MM.1S (cell line): ENCODE data around the gene XBP1.

Experiments
- DNase-seq: peaks from one replicate; pipeline ENCODE4 v3.0.0-alpha.2; 2015
- H2AFZ ChIP-seq: fragments of 300-600 bp; sonication (generic); 2 replicates; pipeline ENCODE4 v1.6.0; 2016; ENCODE audit warnings: antibody characterized with exemption, low read length
- H3F3A ChIP-seq: fragments of 300-600 bp; sonication (generic); 2 replicates; pipeline ENCODE4 v1.6.1; 2016; ENCODE audit warnings: mild to moderate bottlenecking, antibody characterized with exemption, low read length, moderate library complexity, mixed read lengths; ENCODE audit not compliant: insufficient read depth
- H3K27ac ChIP-seq: fragments of 300-600 bp; sonication (generic); 2 replicates; pipeline ENCODE4 v1.5.1; 2016; ENCODE audit warnings: mild to moderate bottlenecking, low read length
- H3K27me3 ChIP-seq: fragments of 300-600 bp; sonication (generic); replicated peaks from 2 replicates; pipeline ENCODE4 v1.6.0; 2016; ENCODE audit warnings: low read length; ENCODE audit not compliant: insufficient read depth
- H3K36me3 ChIP-seq: fragments of 300-600 bp; sonication (generic); replicated peaks from 2 replicates; pipeline ENCODE4 v1.6.1; 2016; ENCODE audit warnings: mild to moderate bottlenecking, low read length, mixed read lengths; ENCODE audit not compliant: insufficient read depth
- H3K4me1 ChIP-seq: fragments of 300-600 bp; sonication (generic); 2 replicates; pipeline ENCODE4 v1.6.1; 2016; ENCODE audit warnings: low read length, mixed read lengths
- H3K4me2 ChIP-seq: fragments of 300-600 bp; sonication (generic); 2 replicates; pipeline ENCODE4 v1.6.0; 2016; ENCODE audit warnings: low read depth, low read length
- H3K4me3 ChIP-seq: fragments of 300-600 bp; sonication (generic); 2 replicates; pipeline ENCODE4 v1.5.1; 2016; ENCODE audit warnings: low read length, mixed read lengths
- H3K79me2 ChIP-seq: fragments of 300-600 bp; sonication (generic); 2 replicates; pipeline ENCODE4 v1.6.1; 2016; ENCODE audit warnings: mixed run types, low read length, mixed read lengths
- H3K9ac ChIP-seq: fragments of 300-600 bp; sonication (generic); 2 replicates; pipeline ENCODE4 v1.6.1; 2016; ENCODE audit warnings: low read length, mixed read lengths
- H3K9me2 ChIP-seq: fragments of 300-600 bp; sonication (generic); replicated peaks from 2 replicates; pipeline ENCODE4 v1.6.1; 2016; ENCODE audit warnings: mild to moderate bottlenecking, low read length, mixed read lengths; ENCODE audit not compliant: insufficient read depth
- H3K9me3 ChIP-seq: fragments of 300-600 bp; sonication (generic); replicated peaks from 2 replicates; pipeline ENCODE4 v1.6.1; 2016; ENCODE audit warnings: mild to moderate bottlenecking, low read length, mixed read lengths; ENCODE audit not compliant: insufficient read depth
- H4K20me1 ChIP-seq: fragments of 300-600 bp; sonication (generic); 2 replicates; pipeline ENCODE4 v1.6.1; 2016; ENCODE audit warnings: mild to moderate bottlenecking, low read length, moderate library complexity, mixed read lengths; ENCODE audit not compliant: insufficient read depth
- CTCF ChIP-seq: fragments of 300-600 bp; sonication (generic); IDR thresholded peaks from 2 replicates; pipeline ENCODE4 v1.5.1; 2016; ENCODE audit warnings: antibody characterized with exemption, low read length, mixed read lengths
- EZH2 ChIP-seq: fragments of 300-600 bp; sonication (generic); optimal IDR thresholded peaks from 2 replicates; pipeline ENCODE3; 2017; ENCODE audit warnings: low read depth, mild to moderate bottlenecking, antibody characterized with exemption, low read length, mixed read lengths
- EZH2phosphoT487 ChIP-seq: fragments of 300-600 bp; sonication (generic); IDR thresholded peaks from 2 replicates; pipeline ENCODE4 v1.6.1; 2018; ENCODE audit warnings: antibody characterized with exemption, low read length

XBP1 gene

GRCh38 chr22:28772633-28773460 is 27.5 kb downstream of the XBP1 start, which contains the start of gene CCDC117:
TSS of gene CCDC117 (plus strand) at chr22:28772695. CDS start at chr22:28772850, 155 bp downstream.
- peak within 1 kb of the TSS; percentile 85 for H3K4me3 ChIP-seq
- DNase-seq: peak; percentile 95
- H3K9ac ChIP-seq: peak within 1 kb of the TSS; percentile 76
- no peaks in the 10 kb centered on the region for H3K9me3 ChIP-seq
- peak within 1 kb of the TSS; percentile 51 for H3K4me2 ChIP-seq
- H3K27ac ChIP-seq: peak within 1 kb of the TSS; percentile 65
- H3F3A ChIP-seq: peaks cover 15% of the 10 kb centered on the region
- no peaks in the 10 kb centered on the region for H4K20me1 ChIP-seq
- TF ChIP-seq CTCF: peak; percentile 2; the same call in 1 of the 2 replicates
- TF ChIP-seq EZH2phosphoT487: no peak
- H3K27me3 ChIP-seq: no peaks in the 10 kb centered on the region
- H3K36me3 ChIP-seq: peaks cover 5% of the 10 kb centered on the region; the same call in 1 of the 2 replicates
- H3K4me1 ChIP-seq: no peaks in the 10 kb centered on the region
- H2AFZ ChIP-seq: peak within 1 kb of the TSS; percentile 87
- H3K79me2 ChIP-seq: peaks cover 49% of the 10 kb centered on the region
- H3K9me2 ChIP-seq: no peaks in the 10 kb centered on the region

- Histone ChIP-seq H4K20me1 (no peaks in the 10 kb centered on the region), H3K79me2 (peaks cover 33% of the 10 kb centered on the region), H2AFZ (no peak overlapping the region), H3K4me1 (no peaks in the 10 kb centered on the region), H3F3A (peaks cover 15% of the 10 kb centered on the region), H3K9me3 (no peaks in the 10 kb centered on the region), H3K36me3 (peaks cover 5% of the 10 kb centered on the region; the same call in 1 of the 2 replicates), H3K9me2 (no peaks in the 10 kb centered on the region), H3K27ac (no peak overlapping the region), H3K4me3 (no peak overlapping the region), H3K4me2 (no peak overlapping the region), H3K27me3 (no peaks in the 10 kb centered on the region), H3K9ac (no peak overlapping the region)
- DNase-seq: no peak
- TF ChIP-seq CTCF: no peak
- TF ChIP-seq EZH2phosphoT487: no peak
- no peak for TF ChIP-seq EZH2
Measured at GRCh38 chr22:28771195-28771791, 29.1 kb downstream of the XBP1 start.

GRCh38 chr22:28769394-28770085 is 30.8 kb downstream of the XBP1 start:
- no peaks in the 10 kb centered on the region for H3K4me1 ChIP-seq
- no peak overlapping the region for H3K9ac ChIP-seq
- H3K36me3 ChIP-seq: peaks cover 3% of the 10 kb centered on the region; the same call in 1 of the 2 replicates
- H3K9me2 ChIP-seq: no peaks in the 10 kb centered on the region
- DNase-seq: no peak
- no peak overlapping the region for H3K4me2 ChIP-seq
- no peaks in the 10 kb centered on the region for H3K27me3 ChIP-seq
- TF ChIP-seq EZH2phosphoT487 (no peak), EZH2 (no peak), CTCF (no peak)
- H4K20me1 ChIP-seq: no peaks in the 10 kb centered on the region
- H3F3A ChIP-seq: peaks cover 15% of the 10 kb centered on the region
- no peaks in the 10 kb centered on the region for H3K9me3 ChIP-seq
- H3K79me2 ChIP-seq: peaks cover 16% of the 10 kb centered on the region
- H3K4me3 ChIP-seq: no peak overlapping the region
- H2AFZ ChIP-seq: no peak overlapping the region
- H3K27ac ChIP-seq: no peak overlapping the region
